Measurements from ENCODE around the gene TPM1. TPM values are rescaled to one million over a fixed set of nuclear protein-coding genes. Genes with fewer than 3 reads are reported as not detected.

TPM1 gene
- total RNA-seq, 1 experiment from 2014 or later = 748 TPM

DNA sequence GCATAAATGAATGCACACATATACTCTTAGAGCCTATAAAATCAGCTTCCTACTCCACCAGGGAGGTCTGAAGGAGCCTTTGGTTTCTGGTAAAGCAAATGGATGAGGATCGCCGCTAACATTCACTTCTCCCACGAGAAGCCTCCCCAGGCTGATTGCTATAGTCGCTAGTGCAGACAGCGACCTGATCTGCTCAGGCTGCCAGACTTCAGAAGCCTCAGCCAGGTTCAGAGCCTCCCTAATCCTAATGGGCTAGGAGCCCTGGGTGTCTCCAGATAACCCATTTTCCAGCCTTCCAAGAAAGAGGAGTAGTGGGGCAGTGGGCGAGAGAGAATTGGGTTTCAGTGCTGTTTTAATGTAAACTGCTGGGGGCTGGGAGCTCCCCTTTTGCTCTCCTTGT, 35.4 kb downstream of the TPM1 start:
- H3K27ac ChIP-seq (ENCODE audit: insufficient read length, low read depth, low read length) = peak overlapping the region; percentile 89
- H3K79me2 ChIP-seq (ENCODE audit: insufficient read depth, low read length) = no peaks in the 10 kb centered on the region
- no peak overlapping the region for H2BK20ac ChIP-seq (ENCODE audit: low read depth, low read length, poor library complexity, severe bottlenecking)
- H3K14ac ChIP-seq (ENCODE audit: insufficient read depth, low read length) = peak overlapping the region; percentile 74; the same call in 1 of the 2 replicates
- H3K23me2 ChIP-seq (ENCODE audit: insufficient read length, low read depth, low read length, poor library complexity, severe bottlenecking) = no peaks in the 10 kb centered on the region
- no peak overlapping the region for H2AK5ac ChIP-seq (ENCODE audit: insufficient read length, low read length)
- no peak overlapping the region for H3K4ac ChIP-seq (ENCODE audit: low read depth, low read length)
- DNase-seq = no peak
- Mint-ChIP-seq H3K27ac (peak overlapping the region; percentile 97 to 99 (median 97)), H3K27me3 (ENCODE audit: low read depth) (no peaks in the 10 kb centered on the region), H3K4me1 (peaks cover 84 to 86% of the 10 kb centered on the region in 2 experiments), H3K4me3 (peak overlapping the region in 1 of 2 experiments; percentile 50; a peak in 3 of 5 replicates), H3K9me3 (no peaks in the 10 kb centered on the region; a peak in 1 of 5 replicates), H3K36me3 (ENCODE audit: insufficient read depth in 1 of 3, low read depth in 3 of 3) (peaks cover 0 to 5% (median 3%) of the 10 kb centered on the region in 3 experiments; a peak in 3 of 7 replicates)
- H4K20me1 ChIP-seq (ENCODE audit: control insufficient read depth, insufficient read depth, insufficient read length) = no peaks in the 10 kb centered on the region
- no peak overlapping the region for H3K18ac ChIP-seq (ENCODE audit: insufficient read length, low read depth, low read length)
- peaks cover 25% of the 10 kb centered on the region; the same call in 1 of the 2 replicates for H3K4me1 ChIP-seq (ENCODE audit: insufficient read depth, low read length)
- H2BK15ac ChIP-seq (ENCODE audit: low read depth, low read length) = no peak overlapping the region
- H4K5ac ChIP-seq (ENCODE audit: insufficient read length, low read depth, low read length) = no peak overlapping the region
- no peak overlapping the region for H2BK5ac ChIP-seq (ENCODE audit: insufficient read length, low read length)
- no peaks in the 10 kb centered on the region for H3K9me3 ChIP-seq (ENCODE audit: control insufficient read depth, low read depth, low read length)
- WGBS (ENCODE audit: extremely low coverage, insufficient read length, low lambda C conversion rate) = no CpG with 5 or more reads among the region's 6 CpGs
- no peaks in the 10 kb centered on the region for H3K79me1 ChIP-seq (ENCODE audit: insufficient read depth, low read depth, low read length, poor library complexity, severe bottlenecking)
- no peak overlapping the region for H3K4me2 ChIP-seq (ENCODE audit: insufficient read depth, insufficient read length, low read length)
- no peak overlapping the region for H4K8ac ChIP-seq (replicated peaks; ENCODE audit: insufficient read length, low read depth, low read length)
- H3K9ac ChIP-seq (ENCODE audit: extremely low read depth, insufficient read length, low read length) = no peak overlapping the region
- H2BK120ac ChIP-seq (ENCODE audit: low read depth, low read length, poor library complexity, severe bottlenecking) = no peak overlapping the region
- H4K91ac ChIP-seq (ENCODE audit: insufficient read length, low read depth, low read length) = no peak overlapping the region
- H2AFZ ChIP-seq (ENCODE audit: low read length) = no peak overlapping the region
- no peak overlapping the region for H2BK12ac ChIP-seq (ENCODE audit: insufficient read length, low read depth, low read length)
- no peak overlapping the region for H3T11ph ChIP-seq (ENCODE audit: low read length)
- H3K27me3 ChIP-seq (ENCODE audit: insufficient read depth, low read length) = no peaks in the 10 kb centered on the region
- no peak overlapping the region for H3K23ac ChIP-seq (ENCODE audit: insufficient read length, low read depth, low read length)
- no peak overlapping the region for H3K56ac ChIP-seq (ENCODE audit: insufficient read length, low read depth, low read length)
- TF ChIP-seq, protein P1, sequence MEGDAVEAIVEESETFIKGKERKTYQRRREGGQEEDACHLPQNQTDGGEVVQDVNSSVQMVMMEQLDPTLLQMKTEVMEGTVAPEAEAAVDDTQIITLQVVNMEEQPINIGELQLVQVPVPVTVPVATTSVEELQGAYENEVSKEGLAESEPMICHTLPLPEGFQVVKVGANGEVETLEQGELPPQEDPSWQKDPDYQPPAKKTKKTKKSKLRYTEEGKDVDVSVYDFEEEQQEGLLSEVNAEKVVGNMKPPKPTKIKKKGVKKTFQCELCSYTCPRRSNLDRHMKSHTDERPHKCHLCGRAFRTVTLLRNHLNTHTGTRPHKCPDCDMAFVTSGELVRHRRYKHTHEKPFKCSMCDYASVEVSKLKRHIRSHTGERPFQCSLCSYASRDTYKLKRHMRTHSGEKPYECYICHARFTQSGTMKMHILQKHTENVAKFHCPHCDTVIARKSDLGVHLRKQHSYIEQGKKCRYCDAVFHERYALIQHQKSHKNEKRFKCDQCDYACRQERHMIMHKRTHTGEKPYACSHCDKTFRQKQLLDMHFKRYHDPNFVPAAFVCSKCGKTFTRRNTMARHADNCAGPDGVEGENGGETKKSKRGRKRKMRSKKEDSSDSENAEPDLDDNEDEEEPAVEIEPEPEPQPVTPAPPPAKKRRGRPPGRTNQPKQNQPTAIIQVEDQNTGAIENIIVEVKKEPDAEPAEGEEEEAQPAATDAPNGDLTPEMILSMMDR (conservative IDR thresholded peaks at IDR 0.05) = no peak

Data from H9 (cell line).